HEK293 (cell line): ENCODE results near the gene COIL.

ENCODE experiments used
- CTCF ChIA-PET: fragments of 350-600 bp; formaldehyde crosslinking; extraction: SDS; loops from one replicate; lab custom pipeline; 2021; ENCODE audit warnings: antibody characterized with exemption; lab: Yijun Ruan, JAX
- POLR2A ChIA-PET: fragments of 300-600 bp; formaldehyde crosslinking; extraction: SDS; loops from one replicate; lab custom pipeline; 2020; ENCODE audit warnings: antibody characterized with exemption, inconsistent platforms; lab: Yijun Ruan, JAX
- H3K27ac ChIP-seq: fragments of 200-500 bp; sonication (Bioruptor generic); 2 replicates; pipeline ENCODE4 v1.5.1; 2014; ENCODE audit warnings: low read depth, low read length, control low read depth, inconsistent platforms; ENCODE audit errors: extremely low read depth
- H3K36me3 ChIP-seq, 2 experiments: fragments of 200-500 bp in 1 of 2; sonication (Bioruptor generic) in 1 of 2; 1 replicate in 1 of 2; 2 replicates in 1 of 2; pipeline ENCODE4 v1.5.1; 2014 to 2017; ENCODE audit warnings: inconsistent platforms in 2 of 2, low read length in 2 of 2; ENCODE audit not compliant: control insufficient read depth in 2 of 2, insufficient read depth in 1 of 2
- H3K4me1 ChIP-seq: fragments of 200-500 bp; sonication (Bioruptor generic); 2 replicates; pipeline ENCODE4 v1.5.1; 2014; ENCODE audit warnings: mild to moderate bottlenecking, low read length, inconsistent platforms; ENCODE audit not compliant: control insufficient read depth, insufficient read depth
- H3K4me3 ChIP-seq: 2 replicates; pipeline ENCODE4 v1.5.1; 2011; ENCODE audit warnings: low read depth, mild to moderate bottlenecking, control low read depth, low read length, moderate library complexity
- H3K9me3 ChIP-seq: fragments of 200-500 bp; sonication (Bioruptor generic); 2 replicates; pipeline ENCODE4 v1.5.1; 2014; ENCODE audit warnings: low read depth, low read length, inconsistent platforms; ENCODE audit not compliant: control insufficient read depth, insufficient read depth
- ATF2 ChIP-seq: fragments of 450-650 bp; formaldehyde crosslinking; IDR thresholded peaks from 2 replicates; pipeline ENCODE4 v1.5.1; 2016; ENCODE audit warnings: missing biosample characterization, missing genetic modification characterization, low read depth
- GLIS1 ChIP-seq: fragments of 450-650 bp; formaldehyde crosslinking; IDR thresholded peaks from 2 replicates; pipeline ENCODE4 v1.5.1; 2016; ENCODE audit warnings: missing biosample characterization, missing genetic modification characterization
- HOXC10 ChIP-seq: sonication (generic); formaldehyde crosslinking; IDR thresholded peaks from 2 replicates; pipeline ENCODE4 v1.8.1; 2023; ENCODE audit warnings: mild to moderate bottlenecking, missing genetic modification reagents
- IKZF3 ChIP-seq: fragments of 450-650 bp; IDR thresholded peaks from 2 replicates; pipeline ENCODE4 v1.5.0; 2018; ENCODE audit warnings: missing biosample characterization, mild to moderate bottlenecking, missing genetic modification characterization, moderate library complexity
- KLF16 ChIP-seq: fragments of 450-650 bp; formaldehyde crosslinking; IDR thresholded peaks from 2 replicates; pipeline ENCODE4 v1.5.1; 2017; ENCODE audit warnings: missing biosample characterization, missing genetic modification characterization
- PRDM2 ChIP-seq: fragments of 450-650 bp; formaldehyde crosslinking; IDR thresholded peaks from 2 replicates; pipeline ENCODE4 v1.5.1; 2016; ENCODE audit warnings: missing biosample characterization, missing genetic modification characterization, borderline replicate concordance
- ZBTB10 ChIP-seq: fragments of 450-650 bp; formaldehyde crosslinking; IDR thresholded peaks from 2 replicates; pipeline ENCODE4 v1.5.1; 2016; ENCODE audit warnings: missing biosample characterization, missing genetic modification characterization
- ZFHX2 ChIP-seq: fragments of 450-650 bp; formaldehyde crosslinking; conservative IDR thresholded peaks from 2 replicates; pipeline ENCODE4 v1.5.1; 2016; ENCODE audit warnings: missing biosample characterization, missing genetic modification characterization
- ZFP41 ChIP-seq: fragments of 450-650 bp; formaldehyde crosslinking; IDR thresholded peaks from 2 replicates; pipeline ENCODE4 v1.5.1; 2016; ENCODE audit warnings: missing biosample characterization, missing genetic modification characterization, borderline replicate concordance
- ZNF10 ChIP-seq: fragments of 450-650 bp; formaldehyde crosslinking; IDR thresholded peaks from 2 replicates; pipeline ENCODE4 v1.5.1; 2017; ENCODE audit warnings: missing biosample characterization, missing genetic modification characterization
- ZNF140 ChIP-seq: fragments of 450-650 bp; formaldehyde crosslinking; IDR thresholded peaks from 2 replicates; pipeline ENCODE4 v1.5.1; 2016; ENCODE audit warnings: missing biosample characterization, missing genetic modification characterization
- ZNF169 ChIP-seq: fragments of 450-650 bp; formaldehyde crosslinking; IDR thresholded peaks from 2 replicates; pipeline ENCODE4 v1.5.1; 2016; ENCODE audit warnings: missing biosample characterization, missing genetic modification characterization
- ZNF335 ChIP-seq: fragments of 450-650 bp; formaldehyde crosslinking; conservative IDR thresholded peaks from 2 replicates; pipeline ENCODE4 v1.5.1; 2016; ENCODE audit warnings: missing biosample characterization, missing genetic modification characterization
- ZNF510 ChIP-seq: fragments of 450-650 bp; formaldehyde crosslinking; IDR thresholded peaks from 2 replicates; pipeline ENCODE4 v1.5.1; 2018; ENCODE audit warnings: mild to moderate bottlenecking, missing genetic modification characterization, missing biosample characterization; ENCODE audit not compliant: insufficient replicate concordance
- ZNF548 ChIP-seq: fragments of 450-650 bp; formaldehyde crosslinking; IDR thresholded peaks from 2 replicates; pipeline ENCODE4 v1.5.1; 2016; ENCODE audit warnings: missing biosample characterization, missing genetic modification characterization
- ZNF580 ChIP-seq: fragments of 450-650 bp; formaldehyde crosslinking; IDR thresholded peaks from 2 replicates; pipeline ENCODE4 v1.5.1; 2016; ENCODE audit warnings: missing biosample characterization, missing genetic modification characterization

The COIL gene

GRCh38 chr17:56937687-56938086 is 23.2 kb downstream of the COIL start:
- TF ChIP-seq PRDM2 (tag by site-specific recombination) (no peak), ZNF10 (tag by site-specific recombination) (no peak), ZNF580 (tag by site-specific recombination) (no peak), ZNF510 (tag by site-specific recombination) (no peak), ZNF548 (no peak), HOXC10 (no peak), GLIS1 (tag by site-specific recombination) (no peak), KLF16 (tag by site-specific recombination) (no peak), ATF2 (no peak), ZFHX2 (tag by site-specific recombination) (no peak), ZBTB10 (tag by site-specific recombination) (no peak), ZNF335 (tag by site-specific recombination) (no peak), ZNF169 (no peak), ZFP41 (tag by site-specific recombination) (no peak), IKZF3 (tag by site-specific recombination) (no peak), ZNF140 (tag by site-specific recombination) (no peak)
- TF ChIP-seq, all 188 proteins: peak for 0
- Histone ChIP-seq H3K36me3 (peaks cover 54 to 84% of the 10 kb centered on the region in 2 experiments), H3K27ac (no peak overlapping the region), H3K9me3 (no peaks in the 10 kb centered on the region), H3K4me1 (no peaks in the 10 kb centered on the region), H3K4me3 (no peak overlapping the region)
- ChIA-PET POLR2A (no interaction called here), CTCF (interaction anchor here (0.6 kb wide), 1 partner anchor 41 kb away, joined by 4 read pairs; no protein-coding TSS in a partner anchor)
